Measurements from ENCODE around the gene ZDHHC11. TPM values are rescaled to one million over a fixed set of nuclear protein-coding genes. Genes with fewer than 3 reads are reported as not detected.

The ZDHHC11 gene
- total RNA-seq, 1 donor from 2014 or later = not detected

- H3K4me1 ChIP-seq = peaks cover 13% of the 10 kb centered on the region in 2 donors
- no peaks in the 10 kb centered on the region for H3K27me3 ChIP-seq
- no peak for DNase-seq (ENCODE audit: low spot score in 2 of 2)
- H3K9me3 ChIP-seq = no peaks in the 10 kb centered on the region
- intact Hi-C loops (cut with DNase I) = no loop called here
- peak overlapping the region; percentile 88 to 100 for H3K4me3 ChIP-seq
- H3K27ac ChIP-seq = peak overlapping the region in 1 of 2 donors; percentile 82
- no peak for TF ChIP-seq CTCF (IDR thresholded peaks at IDR 0.05)
- H3K36me3 ChIP-seq = peaks cover 42 to 49% of the 10 kb centered on the region in 2 donors
Measured at GRCh38 chr5:891117-891836, 40.5 kb upstream of the ZDHHC11 start.

DNA sequence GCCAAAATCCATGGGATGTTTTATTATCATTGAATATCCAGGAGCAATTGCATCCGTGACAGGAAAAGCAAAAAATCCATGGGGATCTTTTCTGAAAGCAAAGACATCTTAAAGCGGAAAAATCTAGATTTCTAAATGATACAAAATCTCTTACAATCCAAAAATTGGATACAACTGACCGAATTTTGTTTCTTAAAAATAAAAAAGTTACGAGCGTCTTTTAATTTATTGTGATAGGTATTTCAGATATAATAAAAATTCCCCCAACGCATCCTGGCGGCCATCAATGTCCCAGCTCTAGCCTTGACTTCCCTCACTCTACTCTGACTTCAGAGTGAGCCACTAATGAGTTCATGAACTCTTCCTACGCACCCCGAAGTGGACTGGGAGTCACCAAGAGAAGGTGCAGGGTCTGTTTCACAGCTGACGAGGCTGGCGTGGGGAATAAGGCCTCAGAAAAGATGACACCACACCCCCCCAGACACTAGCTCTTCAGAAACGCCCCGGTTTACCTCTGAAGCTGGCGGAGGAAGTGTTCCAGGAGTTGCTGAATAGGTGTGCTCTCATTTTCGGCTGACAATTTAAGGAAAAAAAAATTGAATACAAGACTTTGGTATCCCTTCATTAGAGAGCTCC lies 38.4 kb upstream of the ZDHHC11 start:
- Histone ChIP-seq H3K9me3 (no peaks in the 10 kb centered on the region), H3K27ac (no peak overlapping the region), H3K4me3 (no peak overlapping the region), H3K4me1 (peaks cover 13% of the 10 kb centered on the region in 2 donors), H3K27me3 (no peaks in the 10 kb centered on the region), H3K36me3 (peaks cover 63 to 70% of the 10 kb centered on the region in 2 donors)
- no peak for DNase-seq (ENCODE audit: low spot score in 2 of 2)
- intact Hi-C loops (cut with DNase I) = no loop called here
- TF ChIP-seq CTCF (IDR thresholded peaks at IDR 0.05) = no peak

DNA sequence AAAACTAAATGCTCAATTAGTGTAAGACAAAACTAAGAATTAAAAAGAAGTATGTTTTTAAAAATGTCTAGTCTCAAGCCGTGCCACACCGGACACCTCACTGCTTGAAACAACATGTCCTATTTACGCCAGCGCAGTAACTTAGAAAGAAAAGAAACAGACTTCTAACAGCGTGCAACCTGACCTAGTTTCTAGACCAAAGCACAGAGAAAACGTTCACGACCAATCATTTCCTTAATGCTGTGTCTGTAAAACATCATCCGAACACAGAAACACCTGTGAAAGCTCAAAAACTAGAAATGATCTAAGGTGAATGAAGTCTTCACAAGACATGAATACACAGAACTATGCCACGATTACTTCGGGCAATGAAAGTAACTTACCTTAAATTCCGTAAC lies 37.9 kb upstream of the ZDHHC11 start:
- no peaks in the 10 kb centered on the region for H3K27me3 ChIP-seq
- TF ChIP-seq CTCF (IDR thresholded peaks at IDR 0.05) = no peak
- H3K27ac ChIP-seq = no peak overlapping the region
- DNase-seq (ENCODE audit: low spot score in 2 of 2) = no peak
- intact Hi-C loops (cut with DNase I) = no loop called here
- peaks cover 66 to 75% of the 10 kb centered on the region in 2 donors for H3K36me3 ChIP-seq
- no peak overlapping the region for H3K4me3 ChIP-seq
- H3K9me3 ChIP-seq = no peaks in the 10 kb centered on the region
- peaks cover 13% of the 10 kb centered on the region in 2 donors for H3K4me1 ChIP-seq

GRCh38 chr5:887947-888637 lies 37.3 kb upstream of the ZDHHC11 start:
- no peak for DNase-seq (ENCODE audit: low spot score in 2 of 2)
- Histone ChIP-seq H3K4me3 (no peak overlapping the region), H3K9me3 (no peaks in the 10 kb centered on the region), H3K36me3 (peaks cover 69 to 81% of the 10 kb centered on the region in 2 donors), H3K27ac (no peak overlapping the region), H3K4me1 (peaks cover 10% of the 10 kb centered on the region in 2 donors), H3K27me3 (no peaks in the 10 kb centered on the region)
- no peak for TF ChIP-seq CTCF (IDR thresholded peaks at IDR 0.05)
- intact Hi-C loops (cut with DNase I) = no loop called here

DNA sequence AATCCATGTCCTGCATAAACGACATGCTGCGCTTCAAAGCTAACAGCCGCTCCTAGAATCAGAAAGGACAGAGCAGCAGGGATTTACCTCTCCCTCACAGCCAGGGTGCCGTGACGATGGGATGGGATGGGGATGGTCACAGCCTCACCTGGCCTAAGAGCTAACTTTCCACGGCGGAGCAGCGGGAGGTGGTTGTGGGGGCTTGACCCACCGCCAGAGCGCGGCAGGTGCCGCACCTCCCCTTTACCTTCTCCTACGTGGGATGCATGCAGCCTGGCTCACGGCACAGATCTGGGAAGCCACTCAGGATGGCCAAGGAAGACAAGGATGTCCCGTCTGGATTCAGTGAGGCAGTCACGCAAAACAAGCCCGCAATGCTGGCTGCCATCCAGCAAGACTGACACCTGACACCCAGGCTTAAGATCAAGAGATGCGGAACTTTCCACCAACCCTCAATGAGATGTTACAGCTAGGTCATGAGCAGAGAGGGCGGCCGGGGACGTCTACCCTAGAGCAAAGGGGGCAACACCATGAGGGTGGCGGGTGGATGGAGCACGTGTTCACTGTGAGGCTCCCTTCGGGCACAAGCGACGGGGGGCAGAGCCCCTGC lies 36.0 kb upstream of the ZDHHC11 start:
- no peak for DNase-seq (ENCODE audit: low spot score in 2 of 2)
- H3K9me3 ChIP-seq = no peaks in the 10 kb centered on the region
- H3K27ac ChIP-seq = no peak overlapping the region
- peaks cover 6 to 7% of the 10 kb centered on the region in 2 donors for H3K4me1 ChIP-seq
- no peak for TF ChIP-seq CTCF (IDR thresholded peaks at IDR 0.05)
- no peak overlapping the region for H3K4me3 ChIP-seq
- H3K36me3 ChIP-seq = peaks cover 70 to 93% of the 10 kb centered on the region in 2 donors
- H3K27me3 ChIP-seq = no peaks in the 10 kb centered on the region
- intact Hi-C loops (cut with DNase I) = no loop called here

All from ascending aorta (tissue), 2 donors.